Measurements from ENCODE around the gene PSME3IP1. TPM values are rescaled to one million over a fixed set of nuclear protein-coding genes. Genes with fewer than 3 reads are reported as not detected.

PSME3IP1 gene
- 10 to 100 TPM; 64.1 to 95.8 TPM for total RNA-seq

GRCh38 chr16:57185945-57186871, at the start of gene PSME3IP1, which contains the start of gene RSPRY1:
Gene PSME3IP1 (minus strand): TSS chr16:57186039. CDS start chr16:57173854, 12,185 bp downstream.
Gene RSPRY1 (plus strand): TSS chr16:57186329. CDS start chr16:57204659, 18,330 bp downstream.
- 0% methylated on average over 64 of the region's 64 CpGs for WGBS
- Histone ChIP-seq H3K36me3 (no peaks in the 10 kb centered on the region), H3K4me3 (peak within 1 kb of the TSS; percentile 71 to 76), H3K27ac (peak within 1 kb of the TSS; percentile 91 to 92), H3K27me3 (replicated peaks; ENCODE audit: insufficient read depth) (no peaks in the 10 kb centered on the region), H3K4me1 (replicated peaks) (peaks cover 10% of the 10 kb centered on the region), H3K9me3 (no peaks in the 10 kb centered on the region)
- TF ChIP-seq, protein P1, sequence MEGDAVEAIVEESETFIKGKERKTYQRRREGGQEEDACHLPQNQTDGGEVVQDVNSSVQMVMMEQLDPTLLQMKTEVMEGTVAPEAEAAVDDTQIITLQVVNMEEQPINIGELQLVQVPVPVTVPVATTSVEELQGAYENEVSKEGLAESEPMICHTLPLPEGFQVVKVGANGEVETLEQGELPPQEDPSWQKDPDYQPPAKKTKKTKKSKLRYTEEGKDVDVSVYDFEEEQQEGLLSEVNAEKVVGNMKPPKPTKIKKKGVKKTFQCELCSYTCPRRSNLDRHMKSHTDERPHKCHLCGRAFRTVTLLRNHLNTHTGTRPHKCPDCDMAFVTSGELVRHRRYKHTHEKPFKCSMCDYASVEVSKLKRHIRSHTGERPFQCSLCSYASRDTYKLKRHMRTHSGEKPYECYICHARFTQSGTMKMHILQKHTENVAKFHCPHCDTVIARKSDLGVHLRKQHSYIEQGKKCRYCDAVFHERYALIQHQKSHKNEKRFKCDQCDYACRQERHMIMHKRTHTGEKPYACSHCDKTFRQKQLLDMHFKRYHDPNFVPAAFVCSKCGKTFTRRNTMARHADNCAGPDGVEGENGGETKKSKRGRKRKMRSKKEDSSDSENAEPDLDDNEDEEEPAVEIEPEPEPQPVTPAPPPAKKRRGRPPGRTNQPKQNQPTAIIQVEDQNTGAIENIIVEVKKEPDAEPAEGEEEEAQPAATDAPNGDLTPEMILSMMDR (IDR thresholded peaks at IDR 0.05), result no peak
- TF ChIP-seq POLR2AphosphoS5 (IDR thresholded peaks at IDR 0.05) (peak; percentile 92), POLR2A (IDR thresholded peaks at IDR 0.05) (peak; percentile 93)
- peak; percentile 99 for DNase-seq (ENCODE audit: low spot score)
- intact Hi-C loops (cut with DNase I), result loop anchor here (10.0 kb wide), 2 partner anchors 109 to 229 kb away; no protein-coding TSS in a partner anchor

- Histone ChIP-seq H3K36me3 (peaks cover 0 to 6% of the 10 kb centered on the region in 2 donors), H3K4me1 (replicated peaks) (peaks cover 4% of the 10 kb centered on the region), H3K27ac (no peak overlapping the region), H3K27me3 (replicated peaks; ENCODE audit: insufficient read depth) (no peaks in the 10 kb centered on the region), H3K9me3 (no peaks in the 10 kb centered on the region), H3K4me3 (no peak overlapping the region)
- 68% methylated on average over 8 of the region's 8 CpGs for WGBS
- no peak for DNase-seq (ENCODE audit: low spot score)
- TF ChIP-seq POLR2AphosphoS5 (IDR thresholded peaks at IDR 0.05) (peak; percentile 42), POLR2A (IDR thresholded peaks at IDR 0.05) (no peak)
- intact Hi-C loops (cut with DNase I), result no loop called here
Measured at GRCh38 chr16:57235128-57236021, 49.5 kb upstream of the PSME3IP1 start.

- H3K27me3 ChIP-seq (replicated peaks; ENCODE audit: insufficient read depth), result no peaks in the 10 kb centered on the region
Measured at GRCh38 chr16:57234707-57235092, 48.9 kb upstream of the PSME3IP1 start.

DNA sequence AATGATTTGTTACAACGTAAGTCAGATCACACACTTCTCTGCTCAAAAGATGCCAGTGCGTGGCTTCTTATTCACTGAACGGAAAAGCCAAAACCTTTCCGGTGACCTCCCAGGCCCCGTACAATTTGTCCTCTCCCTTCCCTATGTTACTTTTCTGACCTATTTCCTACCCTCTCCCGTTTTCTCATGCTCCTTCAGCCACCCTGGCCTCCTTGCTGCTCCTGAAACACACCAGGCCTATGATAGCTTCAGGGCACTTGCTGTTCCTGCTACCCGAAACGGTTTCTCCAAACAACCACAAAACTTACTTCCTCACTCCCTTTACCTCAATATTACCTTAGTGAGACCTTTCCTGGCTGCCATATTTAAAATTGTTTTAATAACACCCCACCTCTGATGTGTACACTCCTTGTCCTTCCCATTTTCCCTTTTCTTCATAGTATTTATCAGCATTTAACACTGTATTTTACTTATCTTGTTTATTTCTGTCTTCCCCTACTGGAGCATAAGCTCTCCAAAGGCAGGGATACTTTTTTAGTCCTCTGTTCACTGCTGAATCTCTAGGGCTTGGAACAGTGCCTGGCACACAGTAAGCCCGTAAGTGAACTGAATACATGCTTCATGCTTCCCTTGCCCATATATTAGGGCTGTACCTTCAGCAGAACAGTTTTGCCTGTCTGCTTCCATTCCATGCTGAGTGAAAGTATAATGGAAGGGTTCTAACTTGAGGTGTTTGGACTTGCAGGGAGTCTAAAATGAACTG, 48.3 kb upstream of the PSME3IP1 start:
- peaks cover 4% of the 10 kb centered on the region for H3K4me1 ChIP-seq (replicated peaks)
- DNase-seq (ENCODE audit: low spot score), result no peak
- TF ChIP-seq POLR2AphosphoS5 (IDR thresholded peaks at IDR 0.05) (no peak), POLR2A (IDR thresholded peaks at IDR 0.05) (no peak)
- TF ChIP-seq, protein P1 (IDR thresholded peaks at IDR 0.05), result no peak
- no peak overlapping the region for H3K27ac ChIP-seq
- H3K4me3 ChIP-seq, result no peak overlapping the region
- 91% methylated on average over 9 of the region's 9 CpGs for WGBS
- H3K27me3 ChIP-seq (replicated peaks; ENCODE audit: insufficient read depth), result no peaks in the 10 kb centered on the region
- no peaks in the 10 kb centered on the region for H3K9me3 ChIP-seq
- peaks cover 0 to 6% of the 10 kb centered on the region in 2 donors for H3K36me3 ChIP-seq
- intact Hi-C loops (cut with DNase I), result no loop called here

More at GRCh38 chr16:57234707-57235092, 48.9 kb upstream of the PSME3IP1 start:
- Histone ChIP-seq H3K4me3 (no peak overlapping the region), H3K27ac (no peak overlapping the region), H3K4me1 (replicated peaks) (peaks cover 4% of the 10 kb centered on the region), H3K36me3 (peaks cover 0 to 6% of the 10 kb centered on the region in 2 donors), H3K9me3 (no peaks in the 10 kb centered on the region)
- no peak for TF ChIP-seq POLR2A (IDR thresholded peaks at IDR 0.05)
- no peak for TF ChIP-seq POLR2AphosphoS5 (IDR thresholded peaks at IDR 0.05)
- TF ChIP-seq, protein P1 (IDR thresholded peaks at IDR 0.05), result no peak
- intact Hi-C loops (cut with DNase I), result no loop called here
- DNase-seq (ENCODE audit: low spot score), result no peak
